Hepatocyte (in vitro differentiated cells): Measurements from ENCODE around the gene LINC01488. TPM values are rescaled to one million over a fixed set of nuclear protein-coding genes. Genes with fewer than 3 reads are reported as not detected.

Experiments used
- DNase-seq: peaks from one replicate; pipeline ENCODE4 v3.0.0-alpha.2; 2016; ENCODE audit warnings: low spot score
- H2AFZ ChIP-seq: fragments of 200-600 bp; sonication (generic); 2 replicates; pipeline ENCODE4 v1.6.0; 2016; ENCODE audit warnings: antibody characterized with exemption, mild to moderate bottlenecking
- H3K27ac ChIP-seq: fragments of 200-600 bp; sonication (generic); 2 replicates; pipeline ENCODE4 v1.5.1; 2016; ENCODE audit warnings: mild to moderate bottlenecking
- H3K27me3 ChIP-seq: fragments of 200-600 bp; sonication (generic); 2 replicates; pipeline ENCODE4 v1.6.1; 2016
- H3K36me3 ChIP-seq: fragments of 200-600 bp; sonication (generic); replicated peaks from 2 replicates; pipeline ENCODE4 v1.5.1; 2016; ENCODE audit warnings: low read depth; ENCODE audit not compliant: insufficient read depth
- H3K4me1 ChIP-seq: fragments of 200-600 bp; sonication (generic); 2 replicates; pipeline ENCODE4 v1.5.1; 2016; ENCODE audit warnings: mild to moderate bottlenecking, moderate library complexity; ENCODE audit not compliant: insufficient read depth
- H3K4me2 ChIP-seq: fragments of 200-600 bp; sonication (generic); 2 replicates; pipeline ENCODE4 v1.6.0; 2016
- H3K4me3 ChIP-seq: fragments of 200-600 bp; sonication (generic); 2 replicates; pipeline ENCODE4 v1.5.1; 2016; ENCODE audit warnings: mild to moderate bottlenecking
- H3K79me2 ChIP-seq: fragments of 200-600 bp; sonication (generic); 2 replicates; pipeline ENCODE4 v1.6.0; 2017; ENCODE audit warnings: mild to moderate bottlenecking
- H3K9me2 ChIP-seq: fragments of 200-600 bp; sonication (generic); replicated peaks from 2 replicates; pipeline ENCODE4 v1.6.0; 2017; ENCODE audit warnings: mild to moderate bottlenecking; ENCODE audit not compliant: insufficient read depth
- H3K9me3 ChIP-seq: fragments of 200-600 bp; sonication (generic); 2 replicates; pipeline ENCODE4 v1.5.1; 2016; ENCODE audit warnings: low read depth, mild to moderate bottlenecking
- H4K20me1 ChIP-seq: fragments of 200-600 bp; sonication (generic); 2 replicates; pipeline ENCODE4 v1.6.0; 2016; ENCODE audit warnings: mild to moderate bottlenecking; ENCODE audit not compliant: insufficient read depth, poor library complexity, severe bottlenecking
- EZH2 ChIP-seq: fragments of 200-600 bp; sonication (generic); IDR thresholded peaks from 2 replicates; pipeline ENCODE4 v1.6.1; 2016; ENCODE audit warnings: antibody characterized with exemption, mild to moderate bottlenecking, borderline replicate concordance
- EZH2phosphoT487 ChIP-seq: fragments of 200-600 bp; sonication (generic); IDR thresholded peaks from one replicate; pipeline ENCODE4 v1.6.1; 2018; ENCODE audit warnings: antibody characterized with exemption, mild to moderate bottlenecking, low read depth, moderate library complexity; ENCODE audit not compliant: unreplicated experiment, severe bottlenecking
- WGBS: methylation state at CpG from one replicate; pipeline ENCODE4 v1.1.6; 2016; ENCODE audit warnings: low lambda C conversion rate; ENCODE audit errors: missing lambda C conversion rate; 5-methylcytosine and 5-hydroxymethylcytosine counted together
- polyA plus RNA-seq: library from polyadenylated mRNA; unstranded; fragments of >200 nt; fragmentation: Nextera tagmentation; extraction: Ambion mirVana; gene quantifications from 2 replicates; pipeline ENCODE4 v1.2.1, GENCODE V29; 2016
- total RNA-seq: library from RNA; depleted of rRNA; stranded (reverse); fragments of >200 nt; gene quantifications from 2 replicates; pipeline ENCODE4 v1.2.3, GENCODE V29; 2014
- TF ChIP-seq, protein P1 (sequence below): fragments of 200-600 bp; sonication (generic); IDR thresholded peaks from 2 replicates; pipeline ENCODE4 v1.5.1; 2016; ENCODE audit warnings: antibody characterized with exemption, mild to moderate bottlenecking; ENCODE audit not compliant: poor library complexity

The LINC01488 gene
- total and polyA plus RNA-seq, 2 experiments from 2014 or later: 0.27 to 0.59 TPM

DNA sequence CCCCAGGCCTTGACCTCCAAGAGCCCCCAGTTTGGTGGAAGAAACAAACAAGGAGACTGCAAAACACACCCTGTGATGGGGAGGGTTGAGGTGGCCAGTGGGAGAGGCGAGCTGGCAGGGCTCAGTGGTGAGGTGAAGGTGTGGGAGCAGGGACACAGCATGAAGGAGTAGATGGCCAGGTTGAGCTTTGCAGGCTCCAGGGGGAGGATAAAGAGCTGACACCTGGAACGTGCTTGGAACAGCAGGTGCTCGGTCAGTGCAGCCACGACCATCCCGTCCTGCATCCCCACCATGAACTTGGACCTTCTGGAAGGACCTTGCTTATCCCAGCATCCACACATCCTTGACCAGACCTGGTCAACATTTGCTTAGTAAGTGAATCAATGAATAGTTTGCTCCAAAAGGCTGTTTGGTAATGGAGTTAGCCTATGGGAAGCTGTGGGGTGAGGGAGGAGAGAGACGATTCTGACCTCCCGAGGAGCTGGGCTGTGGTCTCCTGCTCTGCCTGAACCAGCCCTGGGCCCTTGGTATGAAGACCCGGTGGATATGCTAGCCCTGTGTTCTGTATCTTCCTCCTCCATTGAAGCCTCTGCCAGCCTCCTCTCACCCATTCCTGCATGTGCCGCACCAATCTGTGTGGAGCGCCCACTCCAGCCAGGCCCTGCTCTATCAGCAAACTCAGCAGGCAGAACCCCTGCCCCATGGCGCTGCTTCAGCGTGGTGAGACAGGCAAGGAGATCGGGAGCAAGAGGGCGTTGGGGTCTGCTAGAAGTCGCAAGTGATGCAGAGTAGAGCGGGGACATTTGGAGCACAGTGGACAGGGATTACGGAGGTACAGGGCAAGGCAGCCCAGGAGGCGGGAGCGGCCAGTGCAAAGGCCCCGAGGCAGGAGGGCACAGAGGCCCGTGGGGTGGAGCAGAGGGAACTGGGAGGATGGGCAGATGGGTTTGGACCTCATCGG, 9.9 kb downstream of the LINC01488 start:
- no peak overlapping the region for H2AFZ ChIP-seq
- H4K20me1 ChIP-seq: no peaks in the 10 kb centered on the region
- no peaks in the 10 kb centered on the region for H3K36me3 ChIP-seq
- no peaks in the 10 kb centered on the region for H3K27me3 ChIP-seq
- H3K79me2 ChIP-seq: no peaks in the 10 kb centered on the region
- no peaks in the 10 kb centered on the region for H3K9me3 ChIP-seq
- H3K4me1 ChIP-seq: peaks cover under 1% of the 10 kb centered on the region
- H3K4me3 ChIP-seq: no peak overlapping the region
- no peak overlapping the region for H3K4me2 ChIP-seq
- no peak overlapping the region for H3K27ac ChIP-seq
- DNase-seq: no peak
- 92% methylated on average over 22 of the region's 22 CpGs for WGBS
- no peak for TF ChIP-seq EZH2phosphoT487
- TF ChIP-seq, protein P1, sequence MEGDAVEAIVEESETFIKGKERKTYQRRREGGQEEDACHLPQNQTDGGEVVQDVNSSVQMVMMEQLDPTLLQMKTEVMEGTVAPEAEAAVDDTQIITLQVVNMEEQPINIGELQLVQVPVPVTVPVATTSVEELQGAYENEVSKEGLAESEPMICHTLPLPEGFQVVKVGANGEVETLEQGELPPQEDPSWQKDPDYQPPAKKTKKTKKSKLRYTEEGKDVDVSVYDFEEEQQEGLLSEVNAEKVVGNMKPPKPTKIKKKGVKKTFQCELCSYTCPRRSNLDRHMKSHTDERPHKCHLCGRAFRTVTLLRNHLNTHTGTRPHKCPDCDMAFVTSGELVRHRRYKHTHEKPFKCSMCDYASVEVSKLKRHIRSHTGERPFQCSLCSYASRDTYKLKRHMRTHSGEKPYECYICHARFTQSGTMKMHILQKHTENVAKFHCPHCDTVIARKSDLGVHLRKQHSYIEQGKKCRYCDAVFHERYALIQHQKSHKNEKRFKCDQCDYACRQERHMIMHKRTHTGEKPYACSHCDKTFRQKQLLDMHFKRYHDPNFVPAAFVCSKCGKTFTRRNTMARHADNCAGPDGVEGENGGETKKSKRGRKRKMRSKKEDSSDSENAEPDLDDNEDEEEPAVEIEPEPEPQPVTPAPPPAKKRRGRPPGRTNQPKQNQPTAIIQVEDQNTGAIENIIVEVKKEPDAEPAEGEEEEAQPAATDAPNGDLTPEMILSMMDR: no peak
- TF ChIP-seq EZH2: no peak
- no peaks in the 10 kb centered on the region for H3K9me2 ChIP-seq

DNA sequence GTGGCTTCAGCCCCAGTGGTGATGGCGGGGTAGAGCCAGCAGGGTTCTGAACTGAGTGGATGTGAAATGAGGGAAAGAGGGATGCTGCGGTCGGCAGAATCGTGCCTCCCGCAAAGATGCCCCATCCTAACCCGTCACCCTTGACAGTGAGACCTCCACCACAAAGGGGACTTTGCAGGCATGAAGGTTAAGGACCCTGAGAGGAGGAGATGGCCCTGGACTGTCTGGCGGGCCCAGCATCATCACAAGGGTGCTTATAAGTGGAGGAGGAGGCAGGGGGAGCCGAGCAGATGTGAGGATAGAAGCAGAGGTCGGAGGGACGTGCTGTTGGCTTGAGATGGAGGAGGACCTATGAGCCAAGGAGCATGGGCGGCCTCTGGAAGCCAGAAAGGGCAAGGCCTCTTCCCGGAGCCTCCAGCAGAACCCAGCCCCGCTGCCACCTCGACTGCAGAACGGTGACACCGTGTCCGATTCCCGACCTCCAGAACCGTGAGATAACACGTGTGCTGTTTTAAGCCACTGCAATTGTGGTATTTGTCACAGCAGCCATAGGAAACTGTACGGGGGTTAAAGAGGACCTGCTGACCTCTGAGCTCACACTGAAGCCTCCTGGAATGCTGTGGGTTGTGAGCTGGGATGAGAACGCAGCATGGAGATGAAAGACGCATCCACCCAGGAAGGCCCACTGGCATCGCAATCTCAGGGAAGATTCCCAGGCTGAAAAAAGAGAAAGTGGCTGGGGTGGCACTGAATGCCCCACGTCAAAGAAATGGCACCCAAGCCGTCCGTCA, 10.9 kb downstream of the LINC01488 start:
- H3K27me3 ChIP-seq: no peaks in the 10 kb centered on the region
- H3K79me2 ChIP-seq: no peaks in the 10 kb centered on the region
- no peak for DNase-seq
- no peak overlapping the region for H3K27ac ChIP-seq
- H4K20me1 ChIP-seq: no peaks in the 10 kb centered on the region
- H3K4me1 ChIP-seq: peaks cover 11% of the 10 kb centered on the region
- no peaks in the 10 kb centered on the region for H3K36me3 ChIP-seq
- H3K4me3 ChIP-seq: no peak overlapping the region
- TF ChIP-seq, protein P1: no peak
- TF ChIP-seq EZH2 (no peak), EZH2phosphoT487 (no peak)
- no peak overlapping the region for H2AFZ ChIP-seq
- 76% methylated on average over 25 of the region's 27 CpGs for WGBS
- H3K4me2 ChIP-seq: no peak overlapping the region
- no peaks in the 10 kb centered on the region for H3K9me2 ChIP-seq
- no peaks in the 10 kb centered on the region for H3K9me3 ChIP-seq

- no peak for TF ChIP-seq EZH2phosphoT487
- H3K27ac ChIP-seq: no peak overlapping the region
- H3K9me3 ChIP-seq: no peaks in the 10 kb centered on the region
- no peak overlapping the region for H2AFZ ChIP-seq
- no peaks in the 10 kb centered on the region for H3K79me2 ChIP-seq
- no peaks in the 10 kb centered on the region for H4K20me1 ChIP-seq
- no peaks in the 10 kb centered on the region for H3K36me3 ChIP-seq
- no peak overlapping the region for H3K4me2 ChIP-seq
- H3K4me3 ChIP-seq: no peak overlapping the region
- 93% methylated on average over 27 of the region's 27 CpGs for WGBS
- no peaks in the 10 kb centered on the region for H3K27me3 ChIP-seq
- H3K4me1 ChIP-seq: peaks cover 14% of the 10 kb centered on the region
- no peak for DNase-seq
- H3K9me2 ChIP-seq: no peaks in the 10 kb centered on the region
Observed at GRCh38 chr11:69493931-69494821, 12.7 kb downstream of the LINC01488 start.
